IMR-90 (cell line): ENCODE results near the gene LUC7L3. TPM values are rescaled to one million over a fixed set of nuclear protein-coding genes. Genes with fewer than 3 reads are reported as not detected.

ENCODE experiments used
- ATAC-seq: fragments of 200-7000 bp; cut with Tn5 transposase; 2 replicates; pipeline ENCODE4 v1.9.1; 2020; ENCODE audit warnings: low read depth, mild to moderate bottlenecking, moderate library complexity
- BruUV-seq: library from RNA; stranded (reverse); fragments of 400-500 nt; replicated peaks from 2 replicates; lab custom pipeline; 2021; lab: Mats Ljungman, UMichigan
- CTCF ChIA-PET: fragments of 300-600 bp; formaldehyde crosslinking; extraction: SDS; loops from one replicate; lab custom pipeline; 2021; ENCODE audit warnings: antibody characterized with exemption; lab: Yijun Ruan, JAX
- POLR2A ChIA-PET: fragments of 300-600 bp; sonication (Branson Sonifier 250); formaldehyde crosslinking; loops from one replicate; lab custom pipeline; 2022; ENCODE audit warnings: antibody characterized with exemption; ENCODE audit not compliant: unreplicated experiment; lab: Charles Lee
- DNase-seq: peaks from one replicate; pipeline ENCODE4 v3.0.0; 2013
- H2AFZ ChIP-seq: replicated peaks from 2 replicates; pipeline ENCODE3; 2013; ENCODE audit warnings: low read length, mild to moderate bottlenecking; ENCODE audit not compliant: poor library complexity
- H2AK5ac ChIP-seq: 2 replicates; pipeline ENCODE4 v1.6.1; 2013; ENCODE audit warnings: low read depth, low read length, inconsistent platforms
- H2AK9ac ChIP-seq: replicated peaks from 2 replicates; pipeline ENCODE3; 2013; ENCODE audit warnings: mild to moderate bottlenecking, low read depth, low read length, moderate library complexity; ENCODE audit not compliant: poor library complexity
- H2BK120ac ChIP-seq: 2 replicates; pipeline ENCODE4 v1.6.1; 2013; ENCODE audit warnings: low read depth, low read length, inconsistent platforms
- H2BK15ac ChIP-seq: 3 replicates; pipeline ENCODE4 v1.6.1; 2013; ENCODE audit warnings: low read depth, low read length, inconsistent platforms
- H2BK20ac ChIP-seq: 2 replicates; pipeline ENCODE4 v1.6.1; 2013; ENCODE audit warnings: low read depth, mild to moderate bottlenecking, inconsistent platforms, low read length, moderate library complexity
- H2BK5ac ChIP-seq: 2 replicates; pipeline ENCODE4 v1.6.1; 2013; ENCODE audit warnings: mild to moderate bottlenecking, low read depth, low read length, inconsistent platforms; ENCODE audit not compliant: poor library complexity, severe bottlenecking
- H3K14ac ChIP-seq: replicated peaks from 2 replicates; pipeline ENCODE4 v1.6.1; 2013; ENCODE audit warnings: low read depth, low read length, inconsistent platforms
- H3K18ac ChIP-seq: 2 replicates; pipeline ENCODE4 v1.6.1; 2013; ENCODE audit warnings: low read depth, low read length, control low read depth
- H3K23ac ChIP-seq: 2 replicates; pipeline ENCODE4 v1.6.1; 2013; ENCODE audit warnings: low read depth, low read length, inconsistent platforms
- H3K27ac ChIP-seq: 2 replicates; pipeline ENCODE4 v1.5.1; 2013; ENCODE audit warnings: mild to moderate bottlenecking, control low read depth, low read length; ENCODE audit not compliant: insufficient read depth
- H3K27me3 ChIP-seq: 2 replicates; pipeline ENCODE4 v1.6.1; 2013; ENCODE audit warnings: low read length; ENCODE audit not compliant: control insufficient read depth, insufficient read depth
- H3K36me3 ChIP-seq: 2 replicates; pipeline ENCODE4 v1.6.1; 2013; ENCODE audit warnings: low read length, mixed read lengths; ENCODE audit not compliant: control insufficient read depth, insufficient read depth
- H3K4ac ChIP-seq: 2 replicates; pipeline ENCODE4 v1.6.1; 2013; ENCODE audit warnings: low read depth, low read length, inconsistent platforms
- H3K4me1 ChIP-seq: 2 replicates; pipeline ENCODE4 v1.6.1; 2013; ENCODE audit warnings: low read length, mixed read lengths; ENCODE audit not compliant: control insufficient read depth, insufficient read depth
- H3K4me2 ChIP-seq: 2 replicates; pipeline ENCODE4 v1.6.1; 2013; ENCODE audit warnings: low read depth, mild to moderate bottlenecking, control low read depth, low read length, moderate library complexity
- H3K4me3 ChIP-seq: 2 replicates; pipeline ENCODE4 v1.5.1; 2013; ENCODE audit warnings: low read depth, mild to moderate bottlenecking, control low read depth, low read length, moderate library complexity; ENCODE audit not compliant: insufficient read depth
- H3K56ac ChIP-seq: 2 replicates; pipeline ENCODE4 v1.6.1; 2013; ENCODE audit warnings: low read length, inconsistent platforms; ENCODE audit not compliant: insufficient read depth; ENCODE audit errors: extremely low read depth
- H3K79me1 ChIP-seq, 2 experiments: 2 replicates each; pipeline ENCODE4 v1.6.1; 2013; ENCODE audit warnings: low read length in 2 of 2, inconsistent platforms in 1 of 2, low read depth in 1 of 2
- H3K9ac ChIP-seq: 2 replicates; pipeline ENCODE4 v1.6.1; 2013; ENCODE audit warnings: low read depth, low read length, control low read depth
- H3K9me1 ChIP-seq: 2 replicates; pipeline ENCODE4 v1.6.1; 2013; ENCODE audit warnings: low read length, inconsistent platforms; ENCODE audit not compliant: insufficient read depth
- H3K9me3 ChIP-seq: 2 replicates; pipeline ENCODE4 v1.6.1; 2013; ENCODE audit warnings: low read length; ENCODE audit not compliant: control insufficient read depth, insufficient read depth
- H4K20me1 ChIP-seq: 2 replicates; pipeline ENCODE4 v1.6.1; 2013; ENCODE audit warnings: low read length, inconsistent platforms; ENCODE audit not compliant: insufficient read depth
- H4K5ac ChIP-seq: 2 replicates; pipeline ENCODE4 v1.6.1; 2013; ENCODE audit warnings: mild to moderate bottlenecking, low read depth, low read length, control low read depth
- H4K8ac ChIP-seq, 2 experiments: 2 replicates each; pipeline ENCODE4 v1.6.1; 2013; ENCODE audit warnings: low read depth in 2 of 2, low read length in 2 of 2, control low read depth in 1 of 2, inconsistent platforms in 1 of 2
- H4K91ac ChIP-seq: 2 replicates; pipeline ENCODE4 v1.6.1; 2013; ENCODE audit warnings: low read depth, low read length, inconsistent platforms; ENCODE audit not compliant: insufficient read depth
- BHLHE40 ChIP-seq: fragments of 150-350 bp; IDR thresholded peaks from 2 replicates; pipeline ENCODE4 v1.6.1; 2016; ENCODE audit warnings: mild to moderate bottlenecking, low read depth, low read length
- MAFK ChIP-seq: IDR thresholded peaks from 2 replicates; pipeline ENCODE4 v1.6.1; 2012; ENCODE audit warnings: low read depth, low read length, improper control_type of control experiment
- WGBS, 2 experiments: methylation state at CpG; one replicate each; pipeline versions ENCODE4 v1.1.5 to v1.1.7; 2013; ENCODE audit warnings: missing lambda C conversion rate in 2 of 2; ENCODE audit not compliant: insufficient read length in 1 of 2; ENCODE audit errors: extremely low coverage in 2 of 2; 5-methylcytosine and 5-hydroxymethylcytosine counted together
- dilution Hi-C: fragments of 300-500 bp; cut with HindIII; formaldehyde crosslinking; loops from one replicate; pipeline ENCODE4 v1.14.3; 2018; ENCODE audit warnings: low sequenced_read_pairs; ENCODE audit not compliant: unreplicated experiment
- in situ Hi-C: fragments of 300-500 bp; cut with MboI; formaldehyde crosslinking; loops from 3 replicates; pipeline ENCODE4 v1.14.3; 2019; ENCODE audit warnings: low sequenced_read_pairs, inconsistent platforms, mixed read lengths
- intact Hi-C: fragments of 100-400 bp; cut with micrococcal nuclease; formaldehyde crosslinking; loops from 2 replicates; pipeline ENCODE4 v1.10.0; 2022
- polyA plus RNA-seq, 3 experiments: library from polyadenylated mRNA; depleted of rRNA; stranded (reverse); fragments of >200 nt; gene quantifications; 2 replicates each; pipeline ENCODE4 v1.2.3, GENCODE V29; 2012; ENCODE audit warnings: low replicate concordance in 1 of 3
- total RNA-seq: library from RNA; depleted of rRNA; stranded (reverse); fragments of >200 nt; gene quantifications from 2 replicates; pipeline ENCODE4 v1.2.3, GENCODE V29; 2012

Gene LUC7L3
- total and polyA plus RNA-seq, 2 of the 4 experiments (the other 2 are of a cell fraction) = 17.7 to 44.7 TPM

- Histone ChIP-seq H4K91ac (no peak overlapping the region), H3K4me3 (no peak overlapping the region), H3K9ac (no peak overlapping the region), H3K9me3 (no peaks in the 10 kb centered on the region), H3K36me3 (no peaks in the 10 kb centered on the region), H3K14ac (no peak overlapping the region), H4K5ac (no peak overlapping the region), H2AK9ac (no peak overlapping the region), H3K23ac (no peak overlapping the region), H3K27ac (no peak overlapping the region), H3K79me1 (no peaks in the 10 kb centered on the region), H2BK120ac (no peak overlapping the region), H3K4ac (no peak overlapping the region), H3K4me1 (no peaks in the 10 kb centered on the region), H3K9me1 (no peaks in the 10 kb centered on the region), H3K27me3 (peaks cover 5% of the 10 kb centered on the region), H4K8ac (no peak overlapping the region), H2BK15ac (no peak overlapping the region), H2AK5ac (no peak overlapping the region), H3K56ac (no peak overlapping the region), H2AFZ (no peak overlapping the region), H2BK5ac (no peak overlapping the region), H3K4me2 (no peak overlapping the region), H2BK20ac (no peak overlapping the region), H4K20me1 (no peaks in the 10 kb centered on the region), H3K18ac (no peak overlapping the region)
- POLR2A ChIA-PET = interaction anchor here (0.7 kb wide), 1 partner anchor 325 kb away, joined by 4 read pairs; no protein-coding TSS in a partner anchor
- CTCF ChIA-PET = interaction anchor here (1.9 kb wide), 1 partner anchor 18 kb away, joined by 6 read pairs; no protein-coding TSS in a partner anchor
- no peak for ATAC-seq
- no peak for TF ChIP-seq BHLHE40
- no peak for TF ChIP-seq MAFK
- in situ Hi-C loops (no loop called here), dilution Hi-C loops (no loop called here), intact Hi-C loops (no loop called here)
- DNase-seq = no peak
- no TSS peak for BruUV-seq
- no CpG with 5 or more reads among the region's 2 CpGs for WGBS, 2 experiments
Observed at GRCh38 chr17:50764734-50765149, 45.3 kb downstream of the LUC7L3 start.
